A549 (cell line): ENCODE results near the gene CYP27B1. TPM values are rescaled to one million over a fixed set of nuclear protein-coding genes. Genes with fewer than 3 reads are reported as not detected.
A peak's percentile ranks its signal among the peaks of the same experiment; 100 is the strongest.

Experiments
- ATAC-seq, 2 experiments: fragments of 200-7000 bp in 1 of 2; fragments of >200 bp in 1 of 2; cut with Nextera tagmentation in 1 of 2; cut with Tn5 transposase in 1 of 2; 3 replicates each; pipeline versions ENCODE4 v1.8.0 to v1.9.1; 2018 to 2020; ENCODE audit warnings: mild to moderate bottlenecking in 1 of 2, moderate library complexity in 1 of 2
- CTCF ChIA-PET: fragments of 300-600 bp; sonication (Branson Sonifier 250); formaldehyde crosslinking; extraction: SDS; loops from one replicate; lab custom pipeline; 2021; ENCODE audit warnings: antibody characterized with exemption, inconsistent platforms; lab: Yijun Ruan, JAX
- POLR2A ChIA-PET: fragments of 350-600 bp; formaldehyde crosslinking; extraction: SDS; loops from one replicate; lab custom pipeline; 2021; ENCODE audit warnings: antibody characterized with exemption, inconsistent platforms; lab: Yijun Ruan, JAX
- DNase-seq, 2 experiments: peaks; one replicate each; pipeline versions ENCODE4 v3.0.0 to v3.0.0-alpha.2; 2011 to 2016; ENCODE audit warnings: low read depth in 1 of 2, low spot score in 1 of 2
- FAIRE-seq: peaks from 2 replicates; lab custom pipeline; 2011; peaks lifted over from hg19 to GRCh38; lab: Jason Lieb, UNC
- H3K27ac ChIP-seq, 2 experiments: fragments of >200 bp; sonication (Bioruptor Twin); formaldehyde crosslinking; 3 replicates each; pipeline ENCODE4 v1.5.1; 2016 to 2017
- H3K4me1 ChIP-seq: fragments of >200 bp; sonication (Bioruptor Twin); formaldehyde crosslinking; 3 replicates; pipeline ENCODE4 v1.6.1; 2016
- H3K4me2 ChIP-seq: fragments of >200 bp; sonication (Bioruptor Twin); formaldehyde crosslinking; 3 replicates; pipeline ENCODE4 v1.6.1; 2016
- H3K4me3 ChIP-seq: fragments of >200 bp; sonication (Bioruptor Twin); formaldehyde crosslinking; 3 replicates; pipeline ENCODE4 v1.5.1; 2016
- H3K9me3 ChIP-seq: fragments of >200 bp; sonication (Bioruptor Twin); formaldehyde crosslinking; 3 replicates; pipeline ENCODE4 v1.6.1; 2016
- ATOH8 ChIP-seq: fragments of 250-450 bp; sonication (Bioruptor Pico); IDR thresholded peaks from 2 replicates; pipeline ENCODE4 v1.5.0; 2020; ENCODE audit warnings: low read depth, mild to moderate bottlenecking, moderate library complexity
- CTCF ChIP-seq: fragments of >200 bp; sonication (Bioruptor Twin); formaldehyde crosslinking; IDR thresholded peaks from 3 replicates; pipeline ENCODE4 v1.5.1; 2016
- ELK1 ChIP-seq: fragments of 150-350 bp; IDR thresholded peaks from 2 replicates; pipeline ENCODE4 v1.6.1; 2014; ENCODE audit warnings: low read depth, mild to moderate bottlenecking, low read length
- HMGXB4 ChIP-seq: fragments of 250-450 bp; sonication (Bioruptor Pico); IDR thresholded peaks from 2 replicates; pipeline ENCODE4 v1.5.0; 2021; ENCODE audit warnings: mild to moderate bottlenecking, moderate library complexity, borderline replicate concordance
- KDM1A ChIP-seq: fragments of 200-600 bp; sonication (generic); IDR thresholded peaks from 2 replicates; pipeline ENCODE4 v1.6.1; 2016; ENCODE audit warnings: low read depth, mild to moderate bottlenecking
- MAFK ChIP-seq: fragments of 450-650 bp; IDR thresholded peaks from 2 replicates; pipeline ENCODE4 v1.6.1; 2014; ENCODE audit not compliant: partially characterized antibody
- MAX ChIP-seq: IDR thresholded peaks from 2 replicates; pipeline ENCODE4 v1.6.1; 2012
- PHF8 ChIP-seq: fragments of 200-600 bp; sonication (generic); IDR thresholded peaks from 2 replicates; pipeline ENCODE4 v1.6.1; 2016; ENCODE audit warnings: low read depth, mild to moderate bottlenecking, antibody characterized with exemption, moderate library complexity, borderline replicate concordance
- POLR2AphosphoS2 ChIP-seq: conservative IDR thresholded peaks from 2 replicates; pipeline ENCODE4 v1.6.1; 2012; ENCODE audit warnings: low read length, improper control_type of control experiment, inconsistent platforms
- RAD21 ChIP-seq, 2 experiments: fragments of >200 bp in 1 of 2; sonication (Bioruptor Twin) in 1 of 2; formaldehyde crosslinking in 1 of 2; IDR thresholded peaks in 1 of 2; conservative IDR thresholded peaks in 1 of 2; 2 replicates in 1 of 2; 3 replicates in 1 of 2; pipeline ENCODE4 v1.6.1; 2012 to 2018; ENCODE audit warnings: inconsistent platforms in 1 of 2
- SMC3 ChIP-seq: fragments of >200 bp; sonication (Bioruptor Twin); formaldehyde crosslinking; IDR thresholded peaks from 3 replicates; pipeline ENCODE4 v1.6.1; 2018; ENCODE audit warnings: inconsistent platforms
- ZFP36 ChIP-seq: fragments of 450-650 bp; IDR thresholded peaks from 2 replicates; pipeline ENCODE4 v1.6.1; 2014; ENCODE audit warnings: borderline replicate concordance; ENCODE audit not compliant: partially characterized antibody
- WGBS: methylation state at CpG from one replicate; pipeline ENCODE4 v1.1.6; 2017; ENCODE audit errors: missing lambda C conversion rate; 5-methylcytosine and 5-hydroxymethylcytosine counted together
- polyA plus RNA-seq, 4 experiments: library from polyadenylated mRNA; depleted of rRNA in 3 of 4; stranded (reverse); fragments of >200 nt; fragmentation: RNase III in 1 of 4; extraction: RNeasy Plus Mini Kit Qiagen cat#74134 plus additional on column Dnase treatment in 1 of 4; gene quantifications; 2 replicates in 3 of 4; 3 replicates in 1 of 4; pipeline ENCODE4 v1.2.3, GENCODE V29; 2011 to 2017

CYP27B1 gene
- polyA plus RNA-seq, 2 of the 4 experiments (the other 2 are of a cell fraction) = 1.9 to 2.3 TPM

- no peak for FAIRE-seq
- H3K4me3 ChIP-seq = no peak overlapping the region
- POLR2A ChIA-PET = interaction anchor here (0.9 to 1.3 kb wide), 2 partner anchors 10 to 31 kb away, joined by 3 to 4 read pairs; partner anchors contain the start of genes EEF1AKMT3 and METTL1
- no peak for TF ChIP-seq MAX
- peak; percentile 74 for TF ChIP-seq SMC3
- TF ChIP-seq CTCF = peak; percentile 70
- TF ChIP-seq ZFP36 = no peak
- TF ChIP-seq RAD21 (conservative IDR thresholded peaks at IDR 0.05 in 1 of 2, IDR thresholded peaks at IDR 0.05 in 1 of 2) = peak; percentile 61 to 63
- TF ChIP-seq, all 56 proteins: peak for 3
- CTCF ChIA-PET = interaction anchor here (0.6 to 6.6 kb wide), 24 partner anchors 10 to 1347 kb away, joined by 3 to 64 read pairs (median 7); partner anchors contain the start of genes AVIL, CYP27B1 and TSFM
- Histone ChIP-seq H3K27ac (no peak overlapping the region), H3K9me3 (no peaks in the 10 kb centered on the region), H3K4me2 (no peak overlapping the region), H3K4me1 (no peaks in the 10 kb centered on the region)
- DNase-seq = peak; percentile 53 to 69
- ATAC-seq = peak; percentile 86 to 91
- WGBS = 57% methylated on average over 7 of the region's 9 CpGs
These were observed 36.5 kb upstream of the CYP27B1 start for GRCh38 chr12:57803319-57803893.

- Histone ChIP-seq H3K27ac (no peak overlapping the region), H3K4me1 (no peaks in the 10 kb centered on the region)
- DNase-seq = no peak
- CTCF ChIA-PET = interaction anchor here (0.9 to 6.6 kb wide), 25 partner anchors 9 to 219 kb away, joined by 3 to 64 read pairs (median 6); partner anchors contain the start of genes CYP27B1 and TSFM
- no peak; a peak in 1 of 6 replicates for ATAC-seq
- no peak for TF ChIP-seq CTCF
- no peak for TF ChIP-seq MAFK
- TF ChIP-seq ATOH8 (CRISPR knock-in tag) = no peak
- no peak for TF ChIP-seq ELK1
- no peak for TF ChIP-seq KDM1A
- TF ChIP-seq HMGXB4 = no peak
- no peak for TF ChIP-seq PHF8
- TF ChIP-seq SMC3 = no peak
- TF ChIP-seq POLR2AphosphoS2 = no peak
- TF ChIP-seq, all 56 proteins: peak for 0
- POLR2A ChIA-PET = interaction anchor here (1.3 kb wide), 1 partner anchor 9 kb away, joined by 3 read pairs; no protein-coding TSS in a partner anchor
- no peaks in the 10 kb centered on the region for H3K9me3 ChIP-seq
- 44% methylated on average over 1 of the region's 1 CpG for WGBS
- no peak for FAIRE-seq
- no peak overlapping the region for H3K4me3 ChIP-seq
- H3K4me2 ChIP-seq = no peak overlapping the region
These were observed 35.7 kb upstream of the CYP27B1 start for GRCh38 chr12:57802607-57803006.
